Tibial nerve (tissue), 3 donors: ENCODE results near the gene RBM26.

Experiments
- POLR2A ChIP-seq, 2 donors: fragments of 450-650 bp; IDR thresholded peaks; one replicate each; pipeline ENCODE4 v1.6.1; 2017; ENCODE audit warnings: antibody characterized with exemption in 2 of 2, mild to moderate bottlenecking in 2 of 2, moderate library complexity in 2 of 2
- TF ChIP-seq, protein P1 (sequence below), 5 experiments: fragments of 200-600 bp in 3 of 5; fragments of 450-650 bp in 2 of 5; sonication (generic) in 3 of 5; IDR thresholded peaks; one replicate each; pipeline ENCODE4 v1.5.1; 2016 to 2019; ENCODE audit warnings: antibody characterized with exemption in 5 of 5, mild to moderate bottlenecking in 3 of 5, moderate library complexity in 2 of 5

DNA sequence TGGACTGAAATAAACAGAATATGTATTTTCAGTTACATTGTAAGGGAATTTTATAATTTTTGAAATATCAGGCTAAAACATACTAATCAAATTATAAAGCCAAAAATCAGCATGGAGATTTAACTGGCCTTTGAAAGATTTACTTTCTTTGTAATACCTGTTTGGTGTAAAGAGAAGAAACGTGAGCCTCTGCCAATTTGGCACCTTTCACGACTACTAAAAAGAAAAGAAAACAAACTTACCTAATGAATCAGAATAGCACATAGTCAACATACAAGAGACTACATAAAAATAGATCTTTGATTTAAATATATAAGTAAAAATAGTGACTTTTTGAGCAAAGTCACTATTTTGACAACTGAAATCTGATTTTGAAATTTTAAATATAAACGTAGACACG is 87.4 kb downstream of the RBM26 start:
- TF ChIP-seq, protein P1, sequence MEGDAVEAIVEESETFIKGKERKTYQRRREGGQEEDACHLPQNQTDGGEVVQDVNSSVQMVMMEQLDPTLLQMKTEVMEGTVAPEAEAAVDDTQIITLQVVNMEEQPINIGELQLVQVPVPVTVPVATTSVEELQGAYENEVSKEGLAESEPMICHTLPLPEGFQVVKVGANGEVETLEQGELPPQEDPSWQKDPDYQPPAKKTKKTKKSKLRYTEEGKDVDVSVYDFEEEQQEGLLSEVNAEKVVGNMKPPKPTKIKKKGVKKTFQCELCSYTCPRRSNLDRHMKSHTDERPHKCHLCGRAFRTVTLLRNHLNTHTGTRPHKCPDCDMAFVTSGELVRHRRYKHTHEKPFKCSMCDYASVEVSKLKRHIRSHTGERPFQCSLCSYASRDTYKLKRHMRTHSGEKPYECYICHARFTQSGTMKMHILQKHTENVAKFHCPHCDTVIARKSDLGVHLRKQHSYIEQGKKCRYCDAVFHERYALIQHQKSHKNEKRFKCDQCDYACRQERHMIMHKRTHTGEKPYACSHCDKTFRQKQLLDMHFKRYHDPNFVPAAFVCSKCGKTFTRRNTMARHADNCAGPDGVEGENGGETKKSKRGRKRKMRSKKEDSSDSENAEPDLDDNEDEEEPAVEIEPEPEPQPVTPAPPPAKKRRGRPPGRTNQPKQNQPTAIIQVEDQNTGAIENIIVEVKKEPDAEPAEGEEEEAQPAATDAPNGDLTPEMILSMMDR (IDR thresholded peaks at IDR 0.05): no peak
- no peak for TF ChIP-seq POLR2A (IDR thresholded peaks at IDR 0.05)
